ENCODE data around the gene NCOR1.

DNA sequence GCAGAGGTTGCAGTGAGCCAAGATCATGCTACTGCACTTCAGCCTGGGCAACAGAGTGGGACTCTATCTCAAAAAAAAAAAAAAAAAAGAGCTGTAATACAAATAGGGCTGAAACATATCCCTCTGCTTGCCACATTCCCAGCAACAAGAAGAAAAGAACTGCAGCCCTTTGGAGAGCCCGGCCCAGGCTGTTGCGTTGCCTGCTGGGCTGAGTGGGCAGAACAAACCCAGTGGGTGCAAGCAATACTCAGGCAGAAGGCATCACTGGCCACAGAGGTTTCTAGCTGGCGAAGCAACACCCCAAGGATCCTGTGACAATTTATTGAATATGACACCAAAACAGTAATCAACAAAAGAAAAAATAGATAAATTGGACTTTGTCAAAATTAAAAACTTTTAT, 45.7 kb upstream of the NCOR1 start:
- TF ChIP-seq, protein P1, sequence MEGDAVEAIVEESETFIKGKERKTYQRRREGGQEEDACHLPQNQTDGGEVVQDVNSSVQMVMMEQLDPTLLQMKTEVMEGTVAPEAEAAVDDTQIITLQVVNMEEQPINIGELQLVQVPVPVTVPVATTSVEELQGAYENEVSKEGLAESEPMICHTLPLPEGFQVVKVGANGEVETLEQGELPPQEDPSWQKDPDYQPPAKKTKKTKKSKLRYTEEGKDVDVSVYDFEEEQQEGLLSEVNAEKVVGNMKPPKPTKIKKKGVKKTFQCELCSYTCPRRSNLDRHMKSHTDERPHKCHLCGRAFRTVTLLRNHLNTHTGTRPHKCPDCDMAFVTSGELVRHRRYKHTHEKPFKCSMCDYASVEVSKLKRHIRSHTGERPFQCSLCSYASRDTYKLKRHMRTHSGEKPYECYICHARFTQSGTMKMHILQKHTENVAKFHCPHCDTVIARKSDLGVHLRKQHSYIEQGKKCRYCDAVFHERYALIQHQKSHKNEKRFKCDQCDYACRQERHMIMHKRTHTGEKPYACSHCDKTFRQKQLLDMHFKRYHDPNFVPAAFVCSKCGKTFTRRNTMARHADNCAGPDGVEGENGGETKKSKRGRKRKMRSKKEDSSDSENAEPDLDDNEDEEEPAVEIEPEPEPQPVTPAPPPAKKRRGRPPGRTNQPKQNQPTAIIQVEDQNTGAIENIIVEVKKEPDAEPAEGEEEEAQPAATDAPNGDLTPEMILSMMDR (conservative IDR thresholded peaks at IDR 0.05; ENCODE audit: low read depth in 2 of 2) = no peak
- TF ChIP-seq POLR2AphosphoS5 (IDR thresholded peaks at IDR 0.05; ENCODE audit: low read depth) (no peak), EZH2 (IDR thresholded peaks at IDR 0.05; ENCODE audit: low read depth, unreplicated experiment) (no peak), NANOG (IDR thresholded peaks at IDR 0.05; ENCODE audit: borderline replicate concordance) (no peak), CREB1 (CRISPR knock-in tag; IDR thresholded peaks at IDR 0.05; ENCODE audit: low read depth) (no peak), EZH2phosphoT487 (IDR thresholded peaks at IDR 0.05; ENCODE audit: unreplicated experiment) (no peak), JUNB (IDR thresholded peaks at IDR 0.05; ENCODE audit: unreplicated experiment) (no peak)
- TF ChIP-seq, protein P2, sequence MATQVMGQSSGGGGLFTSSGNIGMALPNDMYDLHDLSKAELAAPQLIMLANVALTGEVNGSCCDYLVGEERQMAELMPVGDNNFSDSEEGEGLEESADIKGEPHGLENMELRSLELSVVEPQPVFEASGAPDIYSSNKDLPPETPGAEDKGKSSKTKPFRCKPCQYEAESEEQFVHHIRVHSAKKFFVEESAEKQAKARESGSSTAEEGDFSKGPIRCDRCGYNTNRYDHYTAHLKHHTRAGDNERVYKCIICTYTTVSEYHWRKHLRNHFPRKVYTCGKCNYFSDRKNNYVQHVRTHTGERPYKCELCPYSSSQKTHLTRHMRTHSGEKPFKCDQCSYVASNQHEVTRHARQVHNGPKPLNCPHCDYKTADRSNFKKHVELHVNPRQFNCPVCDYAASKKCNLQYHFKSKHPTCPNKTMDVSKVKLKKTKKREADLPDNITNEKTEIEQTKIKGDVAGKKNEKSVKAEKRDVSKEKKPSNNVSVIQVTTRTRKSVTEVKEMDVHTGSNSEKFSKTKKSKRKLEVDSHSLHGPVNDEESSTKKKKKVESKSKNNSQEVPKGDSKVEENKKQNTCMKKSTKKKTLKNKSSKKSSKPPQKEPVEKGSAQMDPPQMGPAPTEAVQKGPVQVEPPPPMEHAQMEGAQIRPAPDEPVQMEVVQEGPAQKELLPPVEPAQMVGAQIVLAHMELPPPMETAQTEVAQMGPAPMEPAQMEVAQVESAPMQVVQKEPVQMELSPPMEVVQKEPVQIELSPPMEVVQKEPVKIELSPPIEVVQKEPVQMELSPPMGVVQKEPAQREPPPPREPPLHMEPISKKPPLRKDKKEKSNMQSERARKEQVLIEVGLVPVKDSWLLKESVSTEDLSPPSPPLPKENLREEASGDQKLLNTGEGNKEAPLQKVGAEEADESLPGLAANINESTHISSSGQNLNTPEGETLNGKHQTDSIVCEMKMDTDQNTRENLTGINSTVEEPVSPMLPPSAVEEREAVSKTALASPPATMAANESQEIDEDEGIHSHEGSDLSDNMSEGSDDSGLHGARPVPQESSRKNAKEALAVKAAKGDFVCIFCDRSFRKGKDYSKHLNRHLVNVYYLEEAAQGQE (IDR thresholded peaks at IDR 0.05; ENCODE audit: unreplicated experiment) = no peak

All from GM23338 (cell line).